ENCODE measurements around the gene MAPKAP1. TPM values are rescaled to one million over a fixed set of nuclear protein-coding genes. Genes with fewer than 3 reads are reported as not detected.
A peak's percentile ranks its signal among the peaks of the same experiment; 100 is the strongest.
"Not testable (repeated sequence)": the region's sequence is repeated elsewhere in the genome, so short reads cannot be mapped to it uniquely, and the experiment has no call there.

MAPKAP1 gene
- total RNA-seq, 1 experiment from 2014 or later = 79.9 TPM

DNA sequence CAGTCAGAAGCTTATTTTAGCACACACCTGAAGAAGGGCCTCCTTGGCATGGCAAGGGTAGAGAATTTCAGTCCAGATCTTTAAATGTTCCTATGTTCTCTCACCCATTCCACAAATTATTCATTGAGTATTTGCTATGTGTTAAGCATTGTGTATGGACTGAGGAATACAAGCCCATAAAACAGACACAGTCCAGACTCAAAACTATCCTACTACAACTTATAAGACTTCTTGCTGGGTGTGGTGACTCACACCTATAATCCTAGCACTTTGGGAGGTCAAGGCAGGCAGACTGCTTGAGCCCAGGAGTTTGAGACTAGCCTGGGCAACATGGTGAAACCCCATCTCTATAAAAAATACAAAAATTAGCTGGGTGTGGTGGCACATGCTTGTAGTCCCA, 141.0 kb downstream of the MAPKAP1 start:
- not testable (repeated sequence) for DNase-seq (ENCODE audit: low spot score)

DNA sequence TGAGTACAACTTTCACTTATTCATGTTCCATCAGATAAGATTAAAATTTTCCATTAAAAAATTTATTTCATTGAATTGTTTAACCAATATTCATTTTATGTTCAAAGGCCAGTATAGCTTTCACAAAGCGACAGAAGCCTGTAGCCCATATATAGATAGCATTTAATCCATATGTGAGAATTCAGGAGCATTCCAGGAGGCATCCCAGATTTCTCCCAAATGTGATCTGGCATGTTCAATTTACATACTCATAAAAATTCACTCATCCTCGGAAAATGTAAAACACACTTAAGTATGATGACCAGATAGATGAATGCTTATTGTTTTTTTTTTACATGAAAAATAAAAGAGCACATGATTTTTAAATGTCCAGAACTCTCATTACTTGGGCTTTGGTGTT, 141.9 kb downstream of the MAPKAP1 start:
- no peak for DNase-seq (ENCODE audit: low spot score)

DNA sequence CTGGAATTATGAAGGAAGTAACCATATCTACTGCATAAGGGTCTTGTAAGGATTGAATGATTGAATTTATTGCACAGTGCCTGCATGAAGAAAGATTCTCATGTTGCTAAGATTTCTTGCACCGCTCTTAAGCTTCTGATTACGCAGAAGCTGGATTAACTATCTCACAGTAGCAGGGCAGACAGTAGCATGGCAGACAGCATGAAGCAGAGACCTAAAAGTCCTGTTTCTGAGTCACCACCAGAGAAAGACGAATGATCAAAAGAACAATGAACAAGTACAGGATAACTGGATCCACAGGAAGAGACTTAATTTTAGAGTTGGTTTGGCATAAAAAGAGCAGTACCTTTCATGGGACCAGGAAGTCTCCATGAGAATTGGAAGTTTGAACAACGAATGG, 142.4 kb downstream of the MAPKAP1 start:
- no peak for DNase-seq (ENCODE audit: low spot score)

DNA sequence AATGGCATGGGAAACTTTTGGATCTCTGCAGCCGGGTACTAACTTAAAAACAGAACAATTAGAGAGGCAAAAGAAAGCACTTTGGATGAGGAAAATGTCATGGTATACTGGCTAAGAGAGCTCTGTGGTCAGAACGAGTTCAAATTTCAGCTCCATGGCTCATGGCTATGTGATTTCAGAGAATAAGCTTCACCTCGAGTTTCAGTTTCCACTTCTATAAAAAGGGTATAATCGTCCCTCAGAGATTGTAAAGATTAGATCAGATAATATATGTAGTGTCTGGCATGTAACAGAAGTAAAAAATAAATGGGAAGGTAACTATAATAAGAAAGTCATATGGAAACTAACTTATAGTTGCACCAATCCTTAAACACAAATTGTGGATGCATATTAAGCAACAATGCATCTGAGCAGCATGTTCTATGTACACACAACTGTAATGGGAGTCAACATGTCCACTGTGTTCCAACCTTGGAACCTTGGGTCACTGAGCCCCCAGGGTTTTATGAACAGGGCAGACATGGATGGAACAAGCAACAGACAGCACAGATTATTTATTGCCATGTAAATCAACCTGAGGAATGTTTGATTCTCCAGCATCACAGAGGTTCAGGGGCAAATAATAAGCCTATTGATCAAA, 145.4 kb downstream of the MAPKAP1 start:
- no peak for DNase-seq (ENCODE audit: low spot score)

DNA sequence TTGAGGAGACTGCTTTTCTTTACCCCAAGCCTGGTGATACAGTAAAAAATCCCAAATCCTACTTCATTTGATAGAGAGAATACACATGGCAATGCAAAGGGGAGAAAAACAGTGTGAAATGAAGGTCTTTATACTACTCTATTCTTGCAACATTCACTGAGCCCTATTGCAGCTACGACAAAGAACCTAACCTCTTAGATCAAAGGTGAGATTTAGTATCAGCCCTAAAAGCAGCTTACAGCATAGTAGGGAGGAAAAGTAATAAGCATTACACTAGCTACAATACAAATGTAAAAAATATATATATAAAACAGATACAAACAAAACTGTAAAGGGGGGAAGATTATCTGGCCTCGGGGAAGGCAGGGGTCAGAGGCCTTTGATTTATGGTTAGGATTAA, 147.1 kb downstream of the MAPKAP1 start:
- DNase-seq (ENCODE audit: low spot score) = no peak

DNA sequence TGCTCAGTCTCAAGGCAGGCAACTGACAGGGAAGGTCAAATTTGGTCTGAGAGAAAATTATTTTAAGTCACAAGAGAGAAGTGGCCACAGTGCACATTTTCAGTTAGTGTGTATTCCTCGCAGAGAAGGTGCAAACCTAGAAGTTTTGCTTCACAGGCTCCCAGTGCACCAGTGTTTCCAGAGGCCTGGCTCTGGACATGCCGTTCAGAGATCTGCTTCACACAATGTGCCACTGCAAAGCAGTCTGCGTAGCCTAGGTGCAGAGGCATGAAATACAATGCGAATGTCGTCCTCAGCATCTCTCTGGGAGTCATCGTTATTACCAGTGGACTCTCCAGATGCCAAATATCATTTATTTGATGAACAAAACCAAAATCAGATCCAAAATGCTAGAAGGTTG, 147.8 kb downstream of the MAPKAP1 start:
- no peak for DNase-seq (ENCODE audit: low spot score)

DNA sequence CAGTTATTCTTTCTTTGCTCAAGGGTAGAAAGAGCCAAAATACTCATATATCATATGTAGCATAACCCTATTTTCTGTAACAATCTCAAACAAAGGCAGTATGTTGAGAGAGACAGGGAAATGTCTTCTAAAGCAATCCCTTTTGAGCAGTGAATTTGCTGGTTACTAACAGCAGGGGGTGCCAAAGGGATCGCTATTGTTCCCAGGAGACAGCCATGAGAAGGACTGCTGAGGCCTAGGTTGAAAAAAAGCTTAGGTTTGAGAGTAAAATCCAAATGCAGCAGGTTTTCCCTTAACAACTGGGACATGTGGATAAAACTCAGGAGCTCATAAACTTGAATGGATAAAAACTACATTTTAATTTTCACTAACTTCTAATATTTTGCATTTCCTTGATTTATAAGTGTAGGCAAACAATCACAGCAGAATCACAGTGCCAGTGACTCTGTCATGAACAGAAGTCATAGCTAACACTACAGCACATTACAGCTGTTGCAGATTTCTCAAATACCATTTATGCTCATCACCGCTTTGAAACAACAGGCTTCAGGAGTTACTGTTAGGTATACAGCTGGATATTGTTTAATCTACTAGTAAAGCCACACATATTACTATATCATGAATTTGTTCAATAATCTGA, 148.4 kb downstream of the MAPKAP1 start:
- peak; percentile 80 for DNase-seq (ENCODE audit: low spot score)

DNA sequence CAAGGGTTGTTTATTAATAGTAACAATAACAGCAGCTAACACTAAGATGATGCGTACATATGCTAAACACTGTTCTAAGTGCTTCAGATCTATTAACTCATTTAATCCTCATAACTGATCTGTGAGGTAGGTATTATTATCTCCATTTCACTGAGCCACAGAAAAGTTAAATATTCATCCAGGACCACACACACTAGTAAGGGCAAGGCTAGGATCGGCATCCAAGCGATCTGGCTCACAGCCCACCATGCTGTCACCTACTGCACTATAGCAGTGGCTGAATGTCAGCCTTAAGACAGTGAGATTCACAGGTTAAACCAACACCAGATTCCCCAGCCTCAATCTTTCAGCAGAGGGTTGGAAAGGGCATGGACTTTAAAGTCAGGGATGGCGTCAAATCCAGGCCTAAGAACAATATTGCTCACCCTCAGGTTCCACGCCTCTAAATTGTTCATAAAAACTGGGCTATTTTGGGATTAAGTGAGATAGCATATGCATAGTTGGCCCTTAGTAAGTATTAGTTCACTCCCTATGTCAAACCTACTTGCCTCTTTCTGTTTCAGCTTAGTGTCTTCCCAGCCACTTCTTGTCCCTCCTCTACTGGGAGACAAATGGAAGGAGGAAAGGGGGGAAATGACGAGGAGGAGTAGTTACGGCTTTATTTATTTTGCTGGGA, 150.8 kb downstream of the MAPKAP1 start:
- no peak for DNase-seq (ENCODE audit: low spot score)

DNA sequence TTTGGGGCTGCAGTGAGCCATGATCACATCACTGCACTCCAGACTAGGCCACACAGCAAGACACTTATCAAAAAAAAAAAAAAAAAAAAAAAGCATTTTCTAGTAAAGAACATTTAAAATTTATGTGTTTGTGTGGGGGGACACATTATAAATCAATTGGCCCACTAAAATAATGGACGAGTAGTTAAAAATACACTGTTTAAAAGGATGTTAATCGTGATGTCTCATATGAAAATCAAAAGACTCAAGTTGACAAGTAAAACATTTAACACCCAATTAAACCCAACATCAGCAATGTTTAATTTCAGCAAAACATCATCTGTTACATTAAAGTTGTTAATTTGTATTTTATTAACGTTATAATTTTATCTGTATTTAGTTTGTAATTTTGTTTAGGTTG, 152.3 kb downstream of the MAPKAP1 start:
- no peak for DNase-seq (ENCODE audit: low spot score)

DNA sequence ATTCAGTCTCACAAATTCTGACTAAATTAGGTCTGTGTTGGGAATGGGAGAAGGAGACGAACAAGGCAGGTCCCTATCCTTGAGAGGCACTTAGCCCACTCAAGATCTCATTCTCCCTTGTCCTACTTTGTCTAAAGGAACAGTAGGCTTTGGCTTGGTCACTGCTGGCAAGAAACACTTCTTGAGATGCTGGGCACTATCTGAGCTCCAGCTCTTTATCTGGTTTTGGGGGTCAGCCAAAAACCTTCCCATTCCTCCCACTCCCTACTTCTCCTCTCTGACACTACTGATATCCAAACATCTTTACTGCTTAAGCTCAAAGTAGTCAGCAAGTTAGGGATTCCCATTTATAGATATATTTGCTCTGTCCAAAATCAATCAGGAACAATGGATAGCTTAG, 155.2 kb downstream of the MAPKAP1 start:
- DNase-seq (ENCODE audit: low spot score) = no peak

DNA sequence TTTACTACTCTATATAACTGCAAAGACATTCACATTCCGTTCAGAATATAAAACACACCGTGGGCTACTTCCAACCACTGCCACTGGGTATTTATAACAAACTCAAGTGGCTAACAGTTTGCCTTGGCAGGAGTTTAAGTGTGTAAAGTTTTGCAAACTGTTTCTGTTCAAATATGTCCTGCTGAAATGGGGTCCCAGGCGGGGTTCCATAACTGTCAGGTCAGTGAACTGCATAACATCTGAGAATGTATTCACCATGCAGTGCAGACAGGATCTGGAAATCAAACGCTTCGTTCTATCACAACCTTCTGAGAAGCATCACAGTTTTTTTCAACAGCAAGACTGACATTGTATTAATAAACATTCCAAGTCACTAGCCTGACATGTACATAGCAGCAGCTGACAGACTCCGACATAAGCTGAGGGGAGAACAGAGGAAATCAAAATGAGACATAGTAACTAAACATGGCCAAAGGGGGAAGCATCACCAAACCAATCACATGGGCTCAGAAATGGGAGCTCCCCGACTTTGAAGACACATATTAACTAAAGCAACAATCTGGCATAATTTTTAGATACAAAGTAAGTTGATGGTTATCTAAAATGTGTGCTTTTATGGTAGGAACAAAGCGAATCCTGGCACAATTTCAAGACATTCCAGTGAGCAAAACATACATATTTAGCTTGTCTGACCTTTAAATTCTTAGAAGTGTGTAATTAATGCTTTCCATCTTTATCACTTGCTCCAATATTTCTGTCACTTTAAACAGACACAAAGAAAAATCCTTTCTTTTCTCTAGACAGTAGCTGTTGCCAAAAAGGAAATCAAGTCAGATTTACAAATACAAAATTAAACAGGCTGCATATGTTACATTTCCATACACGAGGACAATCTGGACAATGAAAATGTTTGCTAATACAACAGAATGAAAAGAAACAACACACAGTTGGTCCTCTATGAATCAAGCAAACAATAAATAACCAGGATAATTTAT, 156.8 kb downstream of the MAPKAP1 start:
- DNase-seq (ENCODE audit: low spot score) = no peak

DNA sequence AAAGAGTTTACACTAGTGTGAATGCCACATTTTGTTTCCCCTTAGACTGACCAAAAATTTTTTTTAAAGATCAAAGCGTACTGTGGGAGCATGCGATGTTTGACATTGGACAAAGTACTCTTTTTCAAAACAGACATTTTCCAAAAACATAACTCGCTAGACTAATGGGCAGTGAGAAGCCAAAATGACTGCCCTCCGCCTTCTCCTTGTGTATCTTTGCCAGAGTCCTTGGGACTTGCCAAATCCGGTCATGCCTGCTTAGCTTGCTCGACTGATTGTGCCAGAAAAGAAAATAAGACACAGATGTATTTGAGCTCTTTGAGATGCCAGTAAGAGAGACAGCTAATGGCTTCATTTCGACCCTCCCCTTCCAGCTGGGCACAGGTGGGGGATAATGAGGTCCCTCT, 157.5 kb downstream of the MAPKAP1 start:
- DNase-seq (ENCODE audit: low spot score) = no peak

DNA sequence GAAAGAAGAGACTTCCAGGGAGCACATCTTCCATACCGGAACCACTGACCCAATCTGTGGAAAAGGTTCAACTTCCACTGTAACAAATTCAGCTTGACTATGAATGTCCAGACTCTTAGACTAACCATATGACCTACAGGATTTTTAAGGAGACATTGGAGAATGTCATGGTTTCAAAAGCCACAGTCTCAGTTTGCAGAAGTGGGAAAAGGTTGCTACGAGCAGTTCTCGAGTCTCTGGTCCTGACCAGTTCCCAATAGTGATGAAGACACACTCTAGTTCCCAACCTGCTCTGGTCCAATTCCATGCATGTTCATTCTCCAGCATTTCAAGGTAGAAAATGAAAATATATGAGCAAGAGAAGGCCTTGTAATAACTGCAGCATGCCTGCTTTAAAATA, 158.0 kb downstream of the MAPKAP1 start:
- DNase-seq (ENCODE audit: low spot score) = no peak

DNA sequence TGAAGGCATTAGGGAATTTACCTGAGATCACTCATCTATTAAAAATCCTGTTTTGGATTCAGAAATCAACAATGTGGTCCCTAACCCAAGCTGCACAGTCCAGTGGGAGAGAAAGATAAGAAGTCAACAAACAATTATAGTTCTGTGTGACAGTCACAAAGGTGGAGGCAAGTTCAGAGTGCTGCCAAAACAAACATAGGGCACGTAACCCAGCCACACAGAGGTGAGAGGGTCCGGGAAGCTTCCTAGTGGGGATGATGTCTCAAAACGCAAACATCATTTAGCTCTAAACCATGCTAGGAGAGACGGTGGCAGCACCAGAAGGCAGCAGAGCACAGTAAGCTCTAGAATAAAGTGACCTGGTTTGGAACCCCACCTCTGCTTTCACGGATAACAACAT, 158.9 kb downstream of the MAPKAP1 start:
- DNase-seq (ENCODE audit: low spot score) = no peak

DNA sequence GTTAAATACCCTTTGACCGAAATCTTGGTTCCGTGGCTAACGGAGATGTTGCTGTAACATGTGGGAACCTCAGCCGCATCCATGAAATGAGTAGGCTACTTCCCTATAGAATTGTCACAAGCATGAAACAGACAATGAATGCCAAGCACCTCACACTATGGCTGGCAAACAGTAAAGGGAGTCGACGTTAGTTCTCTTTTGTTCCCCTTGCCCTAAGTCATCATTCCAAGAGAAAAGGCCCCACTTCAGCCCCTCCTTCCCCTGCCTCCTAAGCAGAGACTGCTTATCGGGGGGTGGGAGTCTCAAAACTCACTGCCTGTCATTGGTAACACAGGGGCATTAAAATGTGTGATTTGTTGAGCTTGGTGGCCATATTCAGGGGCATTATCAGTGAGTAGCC, 159.6 kb downstream of the MAPKAP1 start:
- DNase-seq (ENCODE audit: low spot score) = no peak

DNA sequence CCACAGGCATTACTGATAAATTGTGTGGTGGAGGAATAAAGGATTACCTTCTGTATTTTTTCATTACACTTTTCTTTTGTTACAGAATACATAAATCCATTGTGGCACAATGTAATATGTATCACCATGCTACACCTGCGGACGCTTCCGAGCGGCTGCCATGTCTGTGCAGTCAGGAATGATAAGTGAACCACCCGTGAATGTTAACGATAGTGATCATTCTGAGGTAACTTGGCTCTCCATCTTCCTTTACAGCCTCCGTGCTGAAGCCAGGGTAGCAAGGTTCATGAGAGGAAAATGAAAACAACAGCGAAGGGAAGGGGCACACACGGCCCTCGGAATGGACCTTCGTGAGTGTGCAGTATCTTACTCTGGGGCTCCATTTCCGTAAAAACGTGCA, 161.2 kb downstream of the MAPKAP1 start:
- no peak for DNase-seq (ENCODE audit: low spot score)

DNA sequence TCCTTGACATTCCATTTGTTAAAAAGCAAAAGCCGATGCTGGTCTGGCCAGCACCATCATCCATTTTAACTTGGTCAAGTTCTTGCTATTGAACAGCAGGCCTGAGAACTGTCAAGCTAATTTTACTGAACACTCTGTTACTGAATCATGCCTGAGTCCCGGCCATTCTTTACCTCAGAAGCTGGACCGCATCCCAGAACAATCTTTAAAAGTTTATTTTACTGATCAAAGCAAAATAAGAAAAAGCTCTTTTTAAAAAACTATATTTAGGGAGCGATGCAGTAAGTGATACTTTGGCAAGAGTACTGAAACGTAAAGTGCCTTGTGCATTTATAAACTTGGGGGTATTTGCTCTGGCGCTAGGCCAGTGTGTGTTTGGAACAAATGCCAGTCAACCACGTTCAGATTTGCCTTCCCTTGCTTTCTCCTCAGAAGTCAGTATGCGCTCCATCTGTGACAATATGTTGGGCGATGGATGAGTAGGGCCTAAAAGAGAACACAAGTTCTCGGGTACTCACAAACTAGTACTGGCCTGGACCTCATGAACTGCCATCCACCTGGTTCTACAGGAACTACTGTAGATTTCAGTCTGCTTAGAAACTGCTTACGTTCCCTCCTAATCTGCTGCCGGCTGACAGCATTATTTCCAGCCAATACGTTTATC, 161.9 kb downstream of the MAPKAP1 start:
- DNase-seq (ENCODE audit: low spot score) = no peak

DNA sequence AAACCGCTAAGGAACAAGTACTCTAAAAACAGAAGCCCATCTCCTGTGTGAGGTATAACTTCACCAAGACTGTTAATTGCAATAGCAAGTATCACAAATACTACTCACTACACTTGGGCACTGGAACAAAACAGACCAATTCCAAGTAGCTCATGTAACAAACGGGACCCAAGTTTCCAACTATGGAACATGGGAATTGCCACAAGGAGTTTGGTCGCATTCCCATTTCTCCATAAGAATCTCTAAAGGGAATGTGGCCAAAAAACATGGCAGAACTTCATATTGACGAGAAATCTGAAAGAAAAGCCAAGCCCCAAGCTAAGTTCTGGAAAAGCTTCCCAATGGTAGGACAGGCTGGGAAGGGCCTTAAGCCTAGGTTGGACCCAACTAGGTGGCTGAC, 162.5 kb downstream of the MAPKAP1 start:
- DNase-seq (ENCODE audit: low spot score) = no peak

DNA sequence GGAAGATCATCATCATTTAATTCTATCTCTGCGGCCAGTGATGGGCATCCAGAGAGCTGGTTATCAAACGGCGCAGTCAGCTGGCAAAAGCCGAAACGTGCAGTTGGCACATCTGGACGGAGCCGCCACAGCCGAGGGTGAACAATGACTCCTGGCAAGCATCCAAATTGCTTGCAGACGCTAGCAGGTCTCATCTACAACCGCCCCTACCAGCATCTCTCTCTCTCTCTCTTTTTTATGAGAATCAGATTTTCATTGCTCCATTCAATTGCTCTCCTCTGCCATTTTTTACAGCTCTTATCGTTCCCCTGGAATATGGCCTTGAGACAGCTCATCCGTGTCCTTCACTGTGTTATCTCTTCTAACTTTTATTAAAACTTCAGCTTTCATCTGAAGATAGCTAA, 165.2 kb downstream of the MAPKAP1 start:
- no peak for DNase-seq (ENCODE audit: low spot score)

DNA sequence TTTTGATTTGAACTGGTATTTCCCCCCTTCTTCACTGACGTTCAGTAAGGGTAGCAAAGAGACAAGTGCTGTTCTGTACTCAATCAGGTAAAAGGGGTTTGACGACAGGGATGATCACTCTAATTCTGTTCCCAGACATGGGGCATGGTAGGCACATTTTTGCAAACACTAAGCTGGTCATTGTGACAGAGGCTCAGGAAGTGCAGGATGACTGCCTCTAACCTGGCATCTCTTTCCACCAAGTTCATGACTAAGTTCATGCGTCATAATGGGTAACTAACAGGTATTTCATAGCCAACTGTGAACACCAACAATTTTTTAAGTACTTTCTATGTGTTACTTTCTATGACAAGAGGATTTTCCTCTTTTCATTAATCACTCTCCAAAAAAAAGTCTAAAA, 166.5 kb downstream of the MAPKAP1 start:
- no peak for DNase-seq (ENCODE audit: low spot score)

DNA sequence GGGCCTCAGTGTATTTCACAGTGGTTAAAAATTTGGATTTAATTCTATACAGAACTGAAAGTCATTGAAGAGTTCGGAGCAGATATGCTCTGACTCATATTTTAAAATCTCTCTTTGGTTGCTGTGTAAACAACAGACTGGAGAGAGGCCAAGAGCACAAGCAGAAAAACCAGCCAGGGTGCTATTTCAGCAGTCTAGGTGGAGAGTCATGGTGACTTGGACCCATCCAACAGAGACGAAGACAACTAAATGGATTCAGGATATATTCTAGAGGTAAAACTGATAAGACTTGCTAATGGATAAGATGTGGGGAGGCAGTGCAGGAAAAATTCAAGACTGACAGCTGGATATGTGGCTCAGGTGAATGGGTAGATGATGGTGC, 168.9 kb downstream of the MAPKAP1 start:
- DNase-seq (ENCODE audit: low spot score) = peak; percentile 93
